GM19351 (cell line): ENCODE measurements around the gene BRDT.
"Not testable (repeated sequence)": the region's sequence is repeated elsewhere in the genome, so short reads cannot be mapped to it uniquely, and the experiment has no call there.

Experiments
- ATAC-seq: cut with Tn5 transposase; IDR thresholded peaks from one replicate; pipeline ENCODE4 v1.9.1; 2021; ENCODE audit warnings: mild to moderate bottlenecking, moderate library complexity; ENCODE audit not compliant: unreplicated experiment

Gene BRDT

DNA sequence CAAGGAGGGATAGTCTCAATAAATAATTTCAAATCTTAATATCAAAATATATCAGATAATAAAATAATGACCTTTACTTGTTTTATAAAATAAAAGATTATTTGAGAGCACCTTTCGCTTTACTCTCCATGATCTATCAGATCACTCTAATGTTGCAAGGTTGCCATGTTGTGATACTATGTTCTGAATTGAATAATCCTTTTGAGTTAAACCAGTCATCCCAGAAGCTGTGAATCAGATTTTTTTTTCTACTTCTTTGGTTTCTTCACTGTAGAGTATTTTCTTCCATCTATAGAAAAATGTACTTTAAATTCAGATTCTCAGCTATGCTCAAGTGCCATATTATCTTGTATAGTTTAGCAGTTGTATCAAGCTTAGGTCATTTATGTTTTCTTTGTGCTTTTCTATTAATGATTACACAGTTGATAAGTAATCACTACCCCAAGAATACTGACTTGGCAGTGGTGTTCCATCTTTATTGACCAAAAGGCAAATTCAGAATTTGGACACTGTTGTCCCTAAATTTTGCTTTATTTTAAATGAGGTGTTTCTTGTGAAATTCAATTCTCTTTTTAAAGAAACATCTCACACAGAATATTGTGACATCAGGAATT is 32.9 kb downstream of the BRDT start:
- no peak for ATAC-seq

DNA sequence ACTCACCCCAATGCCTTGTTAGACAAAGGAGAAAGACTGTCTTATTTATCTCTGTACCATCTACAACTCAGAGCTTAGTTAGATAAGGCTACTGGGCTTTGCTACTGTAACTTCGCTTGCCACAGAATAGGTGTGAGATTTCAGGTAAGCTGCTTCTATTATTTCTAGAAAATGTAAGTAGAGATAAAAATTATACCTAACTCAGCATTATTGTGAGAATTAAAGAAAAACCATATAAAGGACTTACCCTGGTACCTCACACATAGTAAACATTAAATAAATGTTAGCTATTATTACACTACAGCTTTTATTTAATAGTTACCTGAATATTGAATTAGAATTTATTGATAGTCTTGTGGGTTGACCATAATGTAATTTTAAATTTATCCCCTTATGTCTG is 44.1 kb downstream of the BRDT start:
- no peak for ATAC-seq

DNA sequence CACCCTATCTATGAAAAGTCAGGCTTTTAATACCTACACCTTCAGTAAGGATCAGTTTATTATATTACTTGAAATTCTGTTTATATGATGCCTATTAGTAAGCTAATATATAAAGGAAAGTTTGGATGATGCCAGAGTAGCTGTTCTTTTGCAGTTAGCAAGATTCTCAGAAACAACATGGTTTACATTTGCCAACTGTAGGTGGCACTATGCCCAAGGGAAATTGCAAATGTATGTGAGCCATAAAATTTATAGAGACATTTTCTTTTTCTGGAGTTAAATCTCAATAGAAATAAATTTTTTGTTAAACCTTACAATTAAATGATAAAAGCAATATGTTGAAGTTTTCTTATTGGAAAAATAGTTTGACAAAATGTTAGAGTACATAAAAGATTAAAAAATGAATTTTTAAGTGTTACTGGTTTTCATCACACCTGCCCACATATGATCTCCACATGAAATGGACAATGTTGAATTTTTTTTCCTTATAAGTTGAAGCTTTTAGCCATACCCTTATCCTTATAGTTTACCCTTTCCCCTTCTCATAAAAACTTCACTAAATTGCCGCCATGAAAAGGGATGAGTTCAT is 48.5 kb downstream of the BRDT start:
- no peak for ATAC-seq

- ATAC-seq, result no peak
These were observed 54.9 kb downstream of the BRDT start for GRCh38 chr1:92004129-92004528.

- ATAC-seq, result no peak
These were observed 64.7 kb downstream of the BRDT start for GRCh38 chr1:92013923-92014322.

DNA sequence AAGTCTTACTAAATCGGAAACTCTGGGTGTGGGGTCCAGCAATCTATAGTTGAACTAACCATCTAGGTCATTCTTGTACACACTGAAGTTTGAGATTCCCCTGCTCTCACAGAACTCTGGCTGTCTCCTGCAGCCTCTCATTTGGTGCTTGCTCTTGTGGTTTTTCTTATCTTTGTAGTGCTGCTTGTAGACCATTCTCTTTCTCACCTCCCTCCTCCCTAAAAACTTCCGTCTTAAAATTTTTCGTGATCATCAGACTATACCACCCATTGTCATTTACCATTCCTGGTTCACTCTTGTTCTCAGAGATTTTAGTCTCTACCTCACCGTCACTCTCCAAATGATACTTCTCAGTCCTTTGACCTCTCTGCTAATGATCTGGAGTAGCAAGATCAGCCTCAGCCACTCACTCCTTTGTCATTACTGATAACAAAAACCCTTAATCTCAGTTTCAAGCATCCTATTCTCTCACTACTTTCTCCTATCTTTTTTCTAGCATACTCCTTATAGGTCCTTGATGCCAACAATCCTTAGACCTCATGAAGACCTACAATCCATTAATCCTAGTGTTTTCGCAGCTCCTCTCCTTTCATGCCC is 67.6 kb downstream of the BRDT start:
- no peak for ATAC-seq

DNA sequence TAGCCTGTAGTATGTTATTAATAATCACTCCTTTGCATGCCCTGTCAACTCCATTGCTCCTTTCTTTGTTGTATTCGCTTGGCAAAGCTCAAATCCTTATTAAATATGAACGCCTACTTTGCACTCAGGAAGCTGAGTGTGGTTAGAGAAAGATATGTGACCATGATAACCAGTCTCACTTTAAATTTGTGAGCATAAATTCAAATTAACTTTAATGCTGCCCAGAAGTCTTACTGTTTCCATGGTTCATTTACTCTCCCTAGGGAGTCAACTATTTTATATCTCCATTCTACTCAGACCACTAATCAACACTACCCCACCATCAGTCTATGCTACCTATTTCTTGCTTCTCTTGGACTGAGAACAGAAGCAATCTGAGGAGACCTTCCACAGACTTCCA is 68.5 kb downstream of the BRDT start:
- ATAC-seq, result no peak

- not testable (repeated sequence) for ATAC-seq
These were observed 76.8 kb downstream of the BRDT start for GRCh38 chr1:92026042-92026441.

DNA sequence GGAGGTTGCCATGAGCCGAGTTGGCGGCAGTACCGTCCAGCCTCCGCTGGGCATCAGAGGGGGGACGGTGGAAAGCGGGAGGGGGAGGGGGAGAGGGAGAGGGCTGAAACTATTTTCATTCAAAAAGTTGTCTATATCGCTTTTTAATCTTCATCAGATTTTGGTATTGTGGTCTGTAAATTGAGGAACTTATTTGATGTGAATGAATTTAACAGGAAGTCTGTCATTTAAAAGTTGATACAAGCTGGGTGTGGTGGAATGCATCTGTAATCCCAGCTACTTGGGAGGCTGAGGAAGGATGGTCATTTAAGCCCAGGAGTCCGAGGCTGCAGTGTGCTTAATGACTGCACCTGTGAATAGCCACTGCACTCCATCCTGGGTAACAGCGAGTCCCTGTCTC is 77.6 kb downstream of the BRDT start:
- ATAC-seq, result no peak

GRCh38 chr1:92029241-92029922 is 80.2 kb downstream of the BRDT start:
- no peak for ATAC-seq

GRCh38 chr1:92030656-92031107 is 81.5 kb downstream of the BRDT start:
- no peak for ATAC-seq

DNA sequence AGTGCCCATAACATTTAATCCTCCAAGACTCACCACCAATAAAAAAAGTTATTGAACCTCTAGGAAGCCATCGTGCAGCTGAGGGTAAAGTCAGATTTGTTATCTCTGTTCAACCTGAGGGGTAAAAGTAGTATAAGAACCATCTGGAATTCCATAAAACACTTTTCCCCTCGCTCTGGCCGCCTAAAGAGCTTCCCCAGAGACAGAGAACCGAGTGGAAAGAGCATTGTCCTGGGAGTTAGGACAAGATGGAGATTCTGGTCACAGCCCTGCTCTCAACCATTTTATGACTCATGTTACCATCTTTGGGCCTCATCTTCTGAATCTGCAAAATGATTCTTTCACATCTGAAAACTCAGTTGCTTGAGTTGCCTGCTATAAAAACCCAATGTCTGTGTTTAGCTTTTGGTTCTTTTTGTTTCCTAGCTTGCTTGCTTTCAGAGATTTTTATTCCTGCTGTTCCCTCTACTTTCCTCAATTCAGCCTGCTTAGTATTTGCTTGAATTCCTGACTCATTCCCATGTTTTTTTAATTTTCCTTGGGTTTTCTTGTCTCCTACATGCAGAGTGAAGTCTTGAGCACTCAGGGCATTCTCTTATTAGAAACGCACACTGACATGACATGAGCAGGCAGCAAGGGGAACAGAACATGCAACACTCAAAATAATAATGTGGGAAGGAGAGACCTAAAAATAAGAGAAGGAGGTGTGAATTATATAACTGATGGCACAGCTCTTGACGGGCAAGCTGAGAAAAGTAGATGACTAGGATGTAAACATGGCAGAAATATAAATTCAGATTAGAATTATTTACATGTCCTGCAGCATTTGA is 82.3 kb downstream of the BRDT start:
- ATAC-seq, result no peak

DNA sequence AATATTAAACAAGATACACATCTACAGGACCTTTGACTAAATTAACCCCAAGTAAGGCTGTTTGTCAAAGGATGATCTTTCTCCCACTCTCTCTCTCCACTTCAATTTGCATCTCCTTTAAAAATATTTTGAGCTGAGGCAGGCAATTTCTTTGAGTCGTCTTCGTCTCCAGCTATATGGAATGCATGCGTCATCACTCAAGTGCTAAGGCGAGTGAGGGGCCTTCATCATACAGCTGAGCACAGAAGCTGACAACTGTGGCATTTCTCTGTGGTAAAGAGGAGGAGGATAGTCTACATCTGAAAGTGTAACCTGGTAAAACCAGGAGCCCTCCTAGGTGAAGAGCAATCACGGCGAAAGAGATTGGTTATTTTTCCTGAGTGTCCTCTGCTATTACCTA is 88.2 kb downstream of the BRDT start:
- no peak for ATAC-seq

DNA sequence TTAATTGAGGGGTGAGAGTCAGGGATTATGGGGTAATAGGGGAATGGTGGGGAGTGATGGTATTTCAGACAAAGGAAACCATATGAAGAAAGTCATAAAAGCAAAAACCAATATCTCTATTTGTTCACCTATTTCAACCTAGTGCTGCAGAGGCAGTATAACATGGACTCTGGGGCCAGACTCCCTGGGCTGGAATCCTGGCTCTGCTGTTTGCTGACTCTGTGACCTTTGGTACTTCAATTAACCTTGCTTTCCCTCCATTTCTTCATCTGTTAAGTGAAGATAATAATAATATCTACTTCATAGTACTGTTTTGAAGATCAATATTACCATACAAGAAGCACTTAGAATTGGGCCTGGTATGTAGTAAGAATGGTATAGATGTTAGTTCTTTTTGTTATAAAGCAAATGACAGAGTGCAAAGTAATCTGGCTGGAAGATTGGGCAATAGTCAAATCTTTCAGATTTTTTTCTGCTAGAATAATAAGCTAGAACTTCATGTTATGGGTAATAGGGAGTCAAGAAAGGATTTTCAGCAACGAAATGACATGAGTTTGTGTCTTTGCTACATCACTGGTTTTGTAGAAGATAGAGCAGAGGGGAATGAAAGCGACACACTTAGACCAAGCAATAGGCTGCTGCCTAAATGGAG is 89.6 kb downstream of the BRDT start:
- no peak for ATAC-seq

DNA sequence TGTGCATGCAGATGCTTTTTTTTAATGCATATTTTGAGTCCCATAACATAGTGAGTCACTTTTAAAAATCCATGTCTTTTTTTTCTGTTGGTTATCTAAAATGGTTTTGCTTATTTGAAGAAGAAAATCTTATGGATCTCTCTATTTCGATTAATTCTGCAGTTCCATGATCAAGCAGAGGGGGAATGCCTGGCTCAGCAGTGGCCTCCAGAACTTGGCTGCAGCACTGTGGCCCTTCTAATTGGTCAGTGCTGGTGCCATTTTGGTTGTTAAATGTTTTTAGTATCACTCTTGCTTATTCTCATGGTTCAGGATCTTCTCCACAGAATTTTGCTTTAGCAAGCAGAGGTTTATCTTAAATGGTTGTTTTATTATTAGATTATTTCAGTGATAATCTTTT is 91.8 kb downstream of the BRDT start:
- no peak for ATAC-seq

DNA sequence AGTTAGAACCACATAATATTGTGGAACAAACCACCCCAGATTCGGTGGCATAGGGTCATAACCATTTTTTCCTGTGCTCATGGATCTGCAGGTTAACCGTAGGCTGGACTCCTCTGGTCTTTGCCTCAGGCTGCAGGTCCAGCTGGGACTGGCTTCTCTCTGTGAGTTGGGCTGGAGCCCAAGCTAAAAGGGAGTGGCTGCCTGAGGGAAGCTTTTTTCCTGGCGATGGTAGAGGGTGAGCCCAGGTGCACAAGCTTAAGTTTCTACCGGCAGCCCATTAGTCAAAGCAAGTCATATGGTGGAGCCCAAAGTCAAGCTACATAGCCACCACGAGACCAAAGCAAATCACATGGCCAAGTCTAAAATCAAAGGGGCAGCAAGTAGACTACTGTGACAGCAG is 94.4 kb downstream of the BRDT start:
- no peak for ATAC-seq

DNA sequence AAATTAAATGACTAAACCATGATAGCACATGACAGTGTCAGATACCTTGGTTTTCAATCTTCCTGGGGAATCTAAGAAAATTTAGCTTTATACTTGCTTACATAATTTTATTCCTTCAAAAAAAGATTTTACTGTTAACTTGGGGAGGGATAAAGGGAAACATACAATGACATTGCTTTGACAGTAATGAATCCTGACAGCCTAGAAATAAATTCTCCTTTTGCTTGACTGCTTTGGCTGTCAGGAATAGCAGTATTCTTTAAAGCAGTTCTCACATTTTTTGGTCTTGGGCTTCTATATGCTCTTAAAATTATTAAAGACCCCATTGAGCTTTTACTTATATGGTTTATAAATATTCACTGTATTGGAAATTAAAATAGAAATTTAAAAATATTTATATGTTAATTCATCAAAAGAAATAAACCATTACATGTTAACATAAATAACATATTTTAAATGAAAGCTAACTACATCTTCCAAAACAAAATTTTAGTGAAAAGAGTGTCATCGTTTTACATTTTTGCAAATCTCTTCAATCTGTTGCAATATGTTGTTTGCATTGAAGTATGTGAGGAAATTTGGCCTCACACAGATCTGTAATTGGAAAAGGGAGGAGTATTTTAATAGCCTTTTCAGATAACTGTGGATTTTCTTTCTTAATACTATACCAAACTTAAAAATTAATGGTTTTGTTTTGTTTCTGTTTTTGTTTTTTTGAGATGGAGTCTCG is 96.7 kb downstream of the BRDT start:
- no peak for ATAC-seq

- no peak for ATAC-seq
These were observed 102.7 kb downstream of the BRDT start for GRCh38 chr1:92051948-92052347.
